ENCODE measurements around the gene MOV10. TPM values are rescaled to one million over a fixed set of nuclear protein-coding genes. Genes with fewer than 3 reads are reported as not detected.

The MOV10 gene
- total and polyA plus RNA-seq, 9 of the 15 experiments (the other 6 are each of a cell fraction or from before 2014, with no cell fraction given), result 16.7 to 105 (median 49.5) TPM

GRCh38 chr1:112707221-112708001 is 33.0 kb downstream of the MOV10 start (continued):
- TF ChIP-seq RBM25 (IDR thresholded peaks at IDR 0.05; ENCODE audit: low read depth, low read length, severe bottlenecking) (no peak), RUNX1 (IDR thresholded peaks at IDR 0.05; ENCODE audit: low read depth) (0 out of 2 replicates have a peak, but pooled peaks have one; percentile 47), ZNF121 (CRISPR knock-in tag; conservative IDR thresholded peaks at IDR 0.05) (no peak), RBBP5 (IDR thresholded peaks at IDR 0.05; ENCODE audit: borderline replicate concordance, insufficient read depth, low read length, poor library complexity, severe bottlenecking) (peak; percentile 15), CREM (IDR thresholded peaks at IDR 0.05; ENCODE audit: low read depth) (peak; percentile 43; the same call in 1 of the 2 replicates), ZNF740 (CRISPR knock-in tag; IDR thresholded peaks at IDR 0.05) (0 out of 2 replicates have a peak, but pooled peaks have one; percentile 46), ZNF740 (tag; IDR thresholded peaks at IDR 0.05) (0 out of 4 replicates have a peak, but pooled peaks of 1 of the 2 experiments have one; percentile 16), RAD21 (CRISPR knock-in tag; conservative IDR thresholded peaks at IDR 0.05 in 1 of 2, IDR thresholded peaks at IDR 0.05 in 1 of 2) (peak; percentile 98 to 99)
- TF ChIP-seq, protein P1, sequence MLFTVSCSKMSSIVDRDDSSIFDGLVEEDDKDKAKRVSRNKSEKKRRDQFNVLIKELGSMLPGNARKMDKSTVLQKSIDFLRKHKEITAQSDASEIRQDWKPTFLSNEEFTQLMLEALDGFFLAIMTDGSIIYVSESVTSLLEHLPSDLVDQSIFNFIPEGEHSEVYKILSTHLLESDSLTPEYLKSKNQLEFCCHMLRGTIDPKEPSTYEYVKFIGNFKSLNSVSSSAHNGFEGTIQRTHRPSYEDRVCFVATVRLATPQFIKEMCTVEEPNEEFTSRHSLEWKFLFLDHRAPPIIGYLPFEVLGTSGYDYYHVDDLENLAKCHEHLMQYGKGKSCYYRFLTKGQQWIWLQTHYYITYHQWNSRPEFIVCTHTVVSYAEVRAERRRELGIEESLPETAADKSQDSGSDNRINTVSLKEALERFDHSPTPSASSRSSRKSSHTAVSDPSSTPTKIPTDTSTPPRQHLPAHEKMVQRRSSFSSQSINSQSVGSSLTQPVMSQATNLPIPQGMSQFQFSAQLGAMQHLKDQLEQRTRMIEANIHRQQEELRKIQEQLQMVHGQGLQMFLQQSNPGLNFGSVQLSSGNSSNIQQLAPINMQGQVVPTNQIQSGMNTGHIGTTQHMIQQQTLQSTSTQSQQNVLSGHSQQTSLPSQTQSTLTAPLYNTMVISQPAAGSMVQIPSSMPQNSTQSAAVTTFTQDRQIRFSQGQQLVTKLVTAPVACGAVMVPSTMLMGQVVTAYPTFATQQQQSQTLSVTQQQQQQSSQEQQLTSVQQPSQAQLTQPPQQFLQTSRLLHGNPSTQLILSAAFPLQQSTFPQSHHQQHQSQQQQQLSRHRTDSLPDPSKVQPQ (CRISPR knock-in tag; IDR thresholded peaks at IDR 0.05; ENCODE audit: borderline replicate concordance), result no peak
- TF ChIP-seq, protein P2, sequence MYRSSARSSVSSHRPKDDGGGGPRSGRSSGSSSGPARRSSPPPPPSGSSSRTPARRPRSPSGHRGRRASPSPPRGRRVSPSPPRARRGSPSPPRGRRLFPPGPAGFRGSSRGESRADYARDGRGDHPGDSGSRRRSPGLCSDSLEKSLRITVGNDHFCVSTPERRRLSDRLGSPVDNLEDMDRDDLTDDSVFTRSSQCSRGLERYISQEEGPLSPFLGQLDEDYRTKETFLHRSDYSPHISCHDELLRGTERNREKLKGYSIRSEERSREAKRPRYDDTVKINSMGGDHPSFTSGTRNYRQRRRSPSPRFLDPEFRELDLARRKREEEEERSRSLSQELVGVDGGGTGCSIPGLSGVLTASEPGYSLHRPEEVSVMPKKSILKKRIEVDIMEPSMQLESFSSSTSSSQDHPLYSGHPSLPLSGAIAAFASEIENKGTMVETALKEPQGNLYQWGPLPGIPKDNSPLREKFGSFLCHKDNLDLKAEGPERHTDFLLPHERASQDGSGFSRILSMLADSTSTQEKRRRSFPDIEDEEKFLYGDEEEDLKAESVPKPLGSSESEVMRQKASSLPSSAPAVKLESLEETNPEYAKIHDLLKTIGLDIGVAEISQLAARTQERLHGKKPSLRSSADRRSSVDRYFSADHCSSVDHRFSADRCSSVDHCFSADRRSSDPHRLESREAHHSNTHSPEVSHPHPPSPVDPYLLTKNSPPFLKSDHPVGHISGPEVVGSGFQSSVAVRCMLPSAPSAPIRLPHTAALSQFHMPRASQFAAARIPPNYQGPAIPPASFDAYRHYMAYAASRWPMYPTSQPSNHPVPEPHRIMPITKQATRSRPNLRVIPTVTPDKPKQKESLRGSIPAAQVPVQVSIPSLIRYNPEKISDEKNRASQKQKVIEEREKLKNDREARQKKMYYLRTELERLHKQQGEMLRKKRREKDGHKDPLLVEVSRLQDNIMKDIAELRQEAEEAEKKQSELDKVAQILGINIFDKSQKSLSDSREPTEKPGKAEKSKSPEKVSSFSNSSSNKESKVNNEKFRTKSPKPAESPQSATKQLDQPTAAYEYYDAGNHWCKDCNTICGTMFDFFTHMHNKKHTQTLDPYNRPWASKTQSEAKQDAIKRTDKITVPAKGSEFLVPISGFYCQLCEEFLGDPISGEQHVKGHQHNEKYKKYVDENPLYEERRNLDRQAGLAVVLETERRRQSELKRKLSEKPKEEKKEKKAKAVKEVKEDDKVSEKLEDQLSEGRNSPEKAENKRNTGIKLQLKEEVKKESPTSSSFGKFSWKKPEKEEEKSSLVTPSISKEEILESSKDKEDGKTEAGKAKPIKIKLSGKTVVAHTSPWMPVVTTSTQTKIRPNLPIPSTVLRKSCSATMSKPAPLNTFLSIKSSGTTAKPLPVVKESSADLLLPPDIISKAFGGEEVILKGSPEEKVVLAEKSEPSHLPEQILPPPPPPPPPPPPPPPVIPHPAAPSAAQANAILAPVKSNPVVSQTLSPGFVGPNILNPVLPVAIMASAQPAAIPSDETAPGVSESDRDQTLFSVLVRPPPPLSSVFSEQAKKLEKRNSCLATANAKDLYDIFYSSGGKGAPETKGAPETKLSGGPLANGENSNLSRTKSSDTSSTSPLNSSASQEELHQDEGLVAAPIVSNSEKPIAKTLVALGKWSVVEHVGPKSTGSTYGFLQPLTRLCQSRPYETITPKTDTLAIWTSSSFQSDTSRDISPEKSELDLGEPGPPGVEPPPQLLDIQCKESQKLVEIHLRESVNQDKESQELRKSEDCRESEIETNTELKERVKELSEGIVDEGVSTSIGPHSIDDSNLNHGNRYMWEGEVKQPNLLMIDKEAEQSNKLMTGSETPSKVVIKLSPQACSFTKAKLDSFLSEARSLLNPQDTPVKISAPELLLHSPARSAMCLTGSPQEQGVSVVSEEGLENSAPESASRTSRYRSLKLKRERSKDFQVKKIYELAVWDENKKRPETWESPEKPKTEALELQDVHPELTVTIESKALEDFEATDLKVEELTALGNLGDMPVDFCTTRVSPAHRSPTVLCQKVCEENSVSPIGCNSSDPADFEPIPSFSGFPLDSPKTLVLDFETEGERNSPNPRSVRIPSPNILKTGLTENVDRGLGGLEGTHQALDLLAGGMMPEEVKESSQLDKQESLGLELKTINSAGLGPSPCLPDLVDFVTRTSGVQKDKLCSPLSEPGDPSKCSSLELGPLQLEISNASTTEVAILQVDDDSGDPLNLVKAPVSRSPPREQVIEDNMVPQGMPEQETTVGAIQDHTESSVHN (IDR thresholded peaks at IDR 0.05; ENCODE audit: borderline replicate concordance in 1 of 2, low read depth in 1 of 2), result no peak
- TF ChIP-seq, protein P3, sequence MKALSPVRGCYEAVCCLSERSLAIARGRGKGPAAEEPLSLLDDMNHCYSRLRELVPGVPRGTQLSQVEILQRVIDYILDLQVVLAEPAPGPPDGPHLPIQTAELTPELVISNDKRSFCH (CRISPR knock-in tag; IDR thresholded peaks at IDR 0.05), result no peak
- TF ChIP-seq, protein P3 (tag; IDR thresholded peaks at IDR 0.05), result no peak; the same call in 1 of the 2 replicates
